Measurements from ENCODE around the gene CHST1. TPM values are rescaled to one million over a fixed set of nuclear protein-coding genes. Genes with fewer than 3 reads are reported as not detected.

The CHST1 gene
- total RNA-seq, 1 donor from 2014 or later: 258 TPM

GRCh38 chr11:45675646-45676045, 10.2 kb upstream of the CHST1 start:
- no peak for DNase-seq (ENCODE audit: extremely low read depth, low read depth, low spot score)

GRCh38 chr11:45674481-45675190, 9.2 kb upstream of the CHST1 start:
- no peak for DNase-seq (ENCODE audit: extremely low read depth, low read depth, low spot score)

DNA sequence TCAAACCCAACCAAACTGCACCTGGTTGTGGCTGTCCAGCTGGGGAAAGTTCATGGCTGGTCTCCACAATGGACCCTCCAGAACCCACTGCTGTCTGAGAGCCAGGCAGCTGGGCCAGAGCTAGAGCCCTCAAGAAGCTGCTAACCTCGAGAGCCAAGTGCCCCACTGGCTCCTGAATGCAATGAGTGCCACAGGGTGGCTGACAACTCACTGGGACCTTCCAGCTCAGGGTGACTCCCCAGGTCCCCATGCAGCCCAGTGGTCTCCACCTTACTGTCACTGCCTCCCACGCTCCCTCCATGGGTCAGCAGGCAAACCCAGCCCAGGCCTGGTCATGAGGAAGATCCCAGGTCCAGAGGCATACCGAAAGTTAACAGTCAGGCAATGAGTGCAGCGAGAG, 8.0 kb upstream of the CHST1 start:
- no peak for DNase-seq (ENCODE audit: extremely low read depth, low read depth, low spot score)

DNA sequence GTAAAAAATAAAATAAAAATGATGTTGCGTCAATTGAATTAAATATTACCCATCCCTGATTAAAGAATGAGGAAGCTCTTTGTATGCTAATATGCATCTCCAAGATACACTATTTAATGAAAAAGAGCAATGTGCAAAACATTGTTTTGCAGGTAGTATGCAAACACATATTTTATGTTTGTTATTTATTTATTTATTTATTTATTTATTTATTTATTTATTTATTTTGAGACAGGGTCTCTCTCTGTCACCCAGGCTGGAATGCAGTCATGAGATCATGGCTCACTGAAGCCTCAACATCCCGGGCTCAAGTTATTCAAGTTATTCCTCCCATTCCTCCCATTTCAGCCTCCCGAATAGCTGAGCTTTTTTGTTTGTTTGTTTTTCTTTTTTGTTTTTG, 7.2 kb upstream of the CHST1 start:
- DNase-seq (ENCODE audit: extremely low read depth, low read depth, low spot score): no peak

DNA sequence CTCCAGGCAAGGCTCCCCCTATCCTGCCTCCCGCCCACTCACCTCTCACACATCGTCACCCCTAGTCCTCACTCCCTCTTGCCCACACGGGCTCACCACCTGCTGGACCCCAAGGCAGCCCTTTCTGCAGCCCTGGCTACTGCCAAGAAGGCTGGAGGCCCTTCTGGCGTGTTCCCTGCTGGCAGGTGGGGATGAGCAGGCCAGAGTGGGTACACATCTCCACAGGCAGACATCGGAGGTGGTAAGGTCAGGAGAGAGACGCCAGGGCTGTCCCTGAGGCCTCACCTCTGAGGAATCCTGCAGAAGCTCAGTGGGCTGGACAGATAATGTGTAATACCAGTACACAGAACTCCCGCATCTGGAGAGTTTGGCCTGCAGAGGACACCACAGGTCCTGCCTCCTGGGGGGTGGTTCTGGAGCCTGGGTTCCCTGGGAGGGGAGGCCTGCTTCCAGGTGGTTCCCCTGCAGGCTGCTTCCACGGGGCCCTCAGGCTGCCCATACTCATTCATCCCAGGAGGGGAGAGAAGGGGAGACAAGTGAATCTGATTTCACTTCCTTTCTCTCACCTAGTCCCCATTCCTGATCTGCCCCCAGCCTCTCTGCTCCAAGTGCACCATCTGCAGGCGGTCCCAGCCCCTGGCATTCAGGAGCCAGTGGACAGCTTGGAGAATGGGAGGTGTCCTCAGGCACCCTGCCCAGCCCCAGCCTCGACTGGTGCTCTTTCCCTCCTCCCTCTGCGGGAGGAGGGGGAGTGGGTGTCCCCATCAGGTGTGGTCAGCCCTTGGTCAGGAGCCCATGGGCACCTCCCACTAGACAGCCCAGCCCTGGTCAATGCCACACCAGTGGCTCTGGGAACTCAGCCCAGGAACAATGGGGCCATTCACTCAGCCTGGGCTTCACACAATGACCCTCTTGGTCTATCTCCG, 6.1 kb upstream of the CHST1 start:
- DNase-seq (ENCODE audit: extremely low read depth, low read depth, low spot score): no peak

- DNase-seq (ENCODE audit: extremely low read depth, low read depth, low spot score): no peak
Observed at GRCh38 chr11:45670386-45671135, 5.1 kb upstream of the CHST1 start.

DNA sequence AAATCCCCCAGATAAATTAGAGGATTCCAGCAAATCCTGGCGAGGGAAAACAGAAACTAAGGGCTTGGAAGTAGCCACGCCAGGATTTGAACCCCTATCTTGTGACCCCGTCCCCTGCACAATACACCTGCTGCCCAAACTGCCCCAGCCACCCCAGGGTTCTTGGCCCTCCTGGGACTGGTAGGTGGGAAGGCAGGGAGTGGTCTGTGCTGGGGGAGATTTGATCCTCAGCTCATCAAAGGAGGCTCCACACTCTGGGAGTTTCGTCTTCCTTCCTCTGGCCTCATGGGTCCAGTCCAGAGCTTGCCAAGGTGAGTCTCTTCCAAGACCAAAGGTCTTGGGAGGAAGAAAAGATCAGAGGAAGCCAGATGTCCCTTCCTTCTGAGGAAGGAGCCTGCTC, 4.5 kb upstream of the CHST1 start:
- DNase-seq (ENCODE audit: extremely low read depth, low read depth, low spot score): no peak

DNA sequence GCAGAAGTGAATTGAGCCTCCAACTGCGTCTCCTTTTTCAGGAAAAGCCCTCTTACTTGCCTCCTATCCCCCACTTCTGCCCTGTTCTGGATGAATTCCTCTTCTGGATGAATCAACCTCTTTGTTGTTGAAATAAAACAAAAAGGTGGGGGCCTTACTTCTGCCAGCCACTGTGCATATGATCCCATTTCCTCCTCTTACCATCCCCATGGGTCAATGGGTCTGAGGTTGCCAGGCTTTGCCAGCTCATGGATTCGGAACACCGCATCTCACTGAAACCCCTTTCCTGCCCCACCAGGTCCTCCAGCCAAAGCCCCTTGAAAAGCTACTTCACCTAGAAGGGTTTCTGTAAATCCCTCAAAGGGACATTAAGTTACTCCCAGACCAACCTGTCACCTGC, 3.7 kb upstream of the CHST1 start:
- DNase-seq (ENCODE audit: extremely low read depth, low read depth, low spot score): no peak

DNA sequence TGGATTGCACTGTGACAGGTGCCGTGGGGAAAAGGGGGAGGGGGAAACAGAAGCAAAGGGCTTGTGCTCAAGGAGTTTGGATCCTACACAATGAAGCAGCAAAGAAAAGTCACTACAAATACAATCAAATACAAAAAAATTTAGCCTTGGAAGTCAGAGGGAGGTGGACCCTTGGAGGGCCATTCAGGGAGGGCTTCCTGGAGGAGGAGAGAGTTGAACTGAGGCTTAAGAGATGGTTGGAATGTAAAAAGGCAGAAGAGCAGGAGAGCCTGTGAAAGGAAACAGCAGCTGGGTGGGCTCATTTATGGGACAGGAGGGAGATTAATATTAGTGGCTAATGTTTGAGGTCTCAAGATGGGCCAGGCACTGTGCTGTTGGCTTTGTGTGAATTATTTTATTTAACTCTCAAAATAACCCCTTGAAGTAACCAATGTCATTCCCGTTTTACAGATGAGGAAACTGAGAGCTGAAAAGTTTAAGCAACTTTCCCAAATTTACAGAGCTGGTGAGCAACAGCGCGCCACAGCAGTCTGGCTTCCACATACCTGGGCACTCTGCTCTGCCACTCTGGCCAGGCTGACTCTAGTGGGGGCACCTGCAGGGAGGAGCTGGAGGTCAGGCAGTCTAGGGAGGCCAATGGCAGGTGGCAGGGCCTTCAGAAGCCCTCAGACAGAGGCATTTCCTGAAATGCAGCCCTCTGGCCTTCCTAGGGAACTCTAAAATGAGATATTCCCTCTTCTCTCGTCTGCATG, 2.7 kb upstream of the CHST1 start:
- no peak for DNase-seq (ENCODE audit: extremely low read depth, low read depth, low spot score)

GRCh38 chr11:45666648-45667642, 1.5 kb upstream of the CHST1 start:
- no peak for DNase-seq (ENCODE audit: extremely low read depth, low read depth, low spot score)

DNA sequence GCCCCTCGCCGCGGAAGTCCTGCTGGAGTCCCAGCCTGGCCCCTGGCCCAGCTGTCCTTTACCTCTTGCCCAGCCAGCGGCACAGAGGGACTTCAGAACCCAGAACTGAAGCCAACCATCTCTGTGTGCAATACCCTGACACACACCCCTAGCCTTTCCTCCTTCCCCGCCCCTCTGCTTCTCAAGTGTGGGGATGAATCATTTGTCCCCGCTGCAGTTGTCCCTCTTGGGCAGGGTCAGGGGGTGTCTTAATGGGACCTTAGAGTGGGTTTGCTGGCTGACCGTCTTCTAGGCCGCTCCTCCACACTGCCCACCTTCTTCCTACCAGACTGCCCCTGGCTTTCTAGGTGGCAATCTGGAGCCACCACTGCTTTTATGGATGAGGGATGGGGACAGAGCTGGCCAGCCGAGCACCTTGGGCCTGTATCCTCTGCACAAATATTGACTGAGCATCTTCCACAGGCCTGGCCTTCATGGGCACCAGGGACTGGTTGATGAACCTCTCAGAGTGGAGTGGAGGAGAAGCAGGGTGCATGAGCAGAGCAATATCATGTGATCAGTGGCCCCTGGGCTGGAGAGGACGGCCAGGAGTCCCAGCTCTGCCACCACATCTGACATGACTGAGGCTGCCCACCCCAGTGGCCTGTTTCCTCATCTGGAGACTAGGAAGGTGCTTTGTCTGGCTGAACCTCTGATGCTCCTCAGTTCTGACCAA, 668 bp upstream of the CHST1 start:
- DNase-seq (ENCODE audit: extremely low read depth, low read depth, low spot score): no peak

- no peak for DNase-seq (ENCODE audit: extremely low read depth, low read depth, low spot score)
Observed at GRCh38 chr11:45664376-45665205, 831 bp downstream of the CHST1 start.

GRCh38 chr11:45663486-45664375, 1.7 kb downstream of the CHST1 start:
- DNase-seq (ENCODE audit: extremely low read depth, low read depth, low spot score): no peak

- DNase-seq (ENCODE audit: extremely low read depth, low read depth, low spot score): no peak
Observed at GRCh38 chr11:45662665-45663485, 2.5 kb downstream of the CHST1 start.

GRCh38 chr11:45662096-45662664, 3.2 kb downstream of the CHST1 start:
- no peak for DNase-seq (ENCODE audit: extremely low read depth, low read depth, low spot score)
